GM12878 (cell line): Measurements from ENCODE around the gene MUC5AC. TPM values are rescaled to one million over a fixed set of nuclear protein-coding genes. Genes with fewer than 3 reads are reported as not detected.

Experiments
- ATAC-seq: fragments of 200-7000 bp; cut with Tn5 transposase; 3 replicates; pipeline ENCODE4 v1.9.1; 2020; ENCODE audit warnings: mild to moderate bottlenecking, moderate library complexity
- BruUV-seq: library from RNA; stranded (reverse); fragments of 400-500 nt; replicated peaks from 2 replicates; lab custom pipeline; 2021; lab: Mats Ljungman, UMichigan
- CTCF ChIA-PET: fragments of 300-600 bp; sonication (Branson Sonifier 250); formaldehyde crosslinking; extraction: SDS; loops from one replicate; lab custom pipeline; 2021; ENCODE audit warnings: inconsistent platforms; lab: Yijun Ruan, JAX
- POLR2A ChIA-PET: fragments of 350-600 bp; formaldehyde crosslinking; extraction: SDS; loops from one replicate; lab custom pipeline; 2021; ENCODE audit warnings: inconsistent platforms; lab: Charles Lee
- RAD21 ChIA-PET: fragments of 300-600 bp; sonication (Branson Sonifier 250); formaldehyde crosslinking; loops from one replicate; lab custom pipeline; 2023; ENCODE audit warnings: antibody characterized with exemption; ENCODE audit not compliant: unreplicated experiment; lab: Charles Lee
- SMC1A ChIA-PET: fragments of 300-600 bp; sonication (Branson Sonifier 250); formaldehyde crosslinking; loops from one replicate; lab custom pipeline; 2023; ENCODE audit not compliant: unreplicated experiment, uncharacterized antibody; lab: Charles Lee
- DNase-seq: peaks from one replicate; pipeline ENCODE4 v3.0.0-alpha.2; 2011; ENCODE audit warnings: low read depth, low spot score
- FAIRE-seq: peaks from 3 replicates; lab custom pipeline; 2011; peaks lifted over from hg19 to GRCh38; lab: Jason Lieb, UNC
- H2AFZ ChIP-seq: 2 replicates; pipeline ENCODE4 v1.6.0; 2011; ENCODE audit warnings: low read depth, low read length, control low read depth; ENCODE audit not compliant: control insufficient read depth
- H3K27ac ChIP-seq: 2 replicates; pipeline ENCODE4 v1.5.1; 2011; ENCODE audit warnings: control low read depth; ENCODE audit not compliant: control insufficient read depth, insufficient read depth
- H3K27me3 ChIP-seq, 2 experiments: replicated peaks in 1 of 2; 2 replicates each; pipeline versions ENCODE4 v1.6.0 to v1.6.1; 2011; ENCODE audit warnings: low read length in 1 of 2; ENCODE audit not compliant: control insufficient read depth in 2 of 2, insufficient read depth in 2 of 2
- H3K36me3 ChIP-seq, 2 experiments: 2 replicates each; pipeline ENCODE4 v1.5.1; 2011; ENCODE audit warnings: low read length in 1 of 2; ENCODE audit not compliant: control insufficient read depth in 2 of 2, insufficient read depth in 2 of 2
- H3K4me1 ChIP-seq: 2 replicates; pipeline ENCODE4 v1.6.1; 2011; ENCODE audit warnings: mild to moderate bottlenecking, low read length, moderate library complexity, mixed read lengths; ENCODE audit not compliant: control insufficient read depth, insufficient read depth
- H3K4me2 ChIP-seq: 2 replicates; pipeline ENCODE4 v1.6.0; 2011; ENCODE audit warnings: control low read depth; ENCODE audit not compliant: control insufficient read depth, insufficient read depth
- H3K4me3 ChIP-seq: fragments of 200-600 bp; sonication (generic); 2 replicates; pipeline ENCODE4 v1.5.1; 2016
- H3K79me2 ChIP-seq: 2 replicates; pipeline ENCODE4 v1.6.0; 2011; ENCODE audit warnings: low read length; ENCODE audit not compliant: control insufficient read depth, insufficient read depth
- H3K9ac ChIP-seq: 2 replicates; pipeline ENCODE4 v1.8.0; 2011; ENCODE audit warnings: low read length, control low read depth, mixed read lengths; ENCODE audit not compliant: control insufficient read depth, insufficient read depth
- H3K9me3 ChIP-seq: replicated peaks from 3 replicates; pipeline ENCODE4 v1.5.1; 2011; ENCODE audit warnings: mild to moderate bottlenecking, low read length; ENCODE audit not compliant: control insufficient read depth, insufficient read depth
- H4K20me1 ChIP-seq: 2 replicates; pipeline ENCODE4 v1.6.0; 2011; ENCODE audit not compliant: control insufficient read depth, insufficient read depth
- CBFB ChIP-seq: IDR thresholded peaks from 2 replicates; pipeline ENCODE4 v1.6.1; 2016; ENCODE audit warnings: antibody characterized with exemption, low read depth
- GABPA ChIP-seq: IDR thresholded peaks from 2 replicates; pipeline ENCODE4 v1.6.1; 2014; ENCODE audit warnings: antibody characterized with exemption, low read depth, mild to moderate bottlenecking, inconsistent platforms
- GATAD2B ChIP-seq: fragments of 450-650 bp; conservative IDR thresholded peaks from 2 replicates; pipeline ENCODE4 v1.6.1; 2017; ENCODE audit warnings: low read depth, mild to moderate bottlenecking, moderate library complexity
- HDAC6 ChIP-seq: fragments of 200-600 bp; sonication (generic); IDR thresholded peaks from one replicate; pipeline ENCODE4 v1.8.0; 2017; ENCODE audit warnings: antibody characterized with exemption; ENCODE audit not compliant: unreplicated experiment
- KDM1A ChIP-seq: fragments of 200-600 bp; sonication (generic); IDR thresholded peaks from 2 replicates; pipeline ENCODE4 v1.6.1; 2016; ENCODE audit warnings: borderline replicate concordance
- NFYB ChIP-seq: IDR thresholded peaks from 2 replicates; pipeline ENCODE4 v1.6.1; 2011; ENCODE audit warnings: low read depth, mild to moderate bottlenecking, low read length, improper control_type of control experiment, moderate library complexity; ENCODE audit not compliant: insufficient read depth
- PML ChIP-seq: IDR thresholded peaks from 2 replicates; pipeline ENCODE4 v1.6.1; 2012; ENCODE audit warnings: low read length, inconsistent platforms
- SREBF2 ChIP-seq: IDR thresholded peaks from 2 replicates; pipeline ENCODE4 v1.6.1; 2012; ENCODE audit warnings: mild to moderate bottlenecking, low read length
- YY1 ChIP-seq: IDR thresholded peaks from 2 replicates; pipeline ENCODE4 v1.6.1; 2011; ENCODE audit warnings: low read depth, mild to moderate bottlenecking, low read length
- ZNF207 ChIP-seq: fragments of 450-650 bp; IDR thresholded peaks from 2 replicates; pipeline ENCODE4 v1.6.1; 2014; ENCODE audit warnings: antibody characterized with exemption, mild to moderate bottlenecking, borderline replicate concordance
- ZNF24 ChIP-seq: fragments of 450-650 bp; IDR thresholded peaks from 2 replicates; pipeline ENCODE4 v1.6.1; 2017; ENCODE audit warnings: antibody characterized with exemption, mild to moderate bottlenecking
- WGBS: methylation state at CpG from one replicate; pipeline ENCODE4 v1.1.6; 2016; ENCODE audit warnings: low lambda C conversion rate; ENCODE audit not compliant: insufficient replicate concordance, insufficient coverage; ENCODE audit errors: missing lambda C conversion rate; 5-methylcytosine and 5-hydroxymethylcytosine counted together
- in situ Hi-C: fragments of 300-500 bp; cut with MboI; formaldehyde crosslinking; loops from 9 replicates; pipeline ENCODE4 v1.14.3; 2018; ENCODE audit warnings: mixed read lengths
- intact Hi-C: fragments of 100-400 bp; cut with micrococcal nuclease; formaldehyde crosslinking; loops from one replicate; pipeline ENCODE4 v1.14.2; 2022; ENCODE audit not compliant: unreplicated experiment
- polyA plus RNA-seq, 11 experiments: library from polyadenylated mRNA; depleted of rRNA in 4 of 11; unstranded in 6 of 11; stranded (reverse) in 5 of 11; fragments of >200 nt; fragmentation: Nextera tagmentation in 4 of 11; fragmentation: Illumina TruSeq in 1 of 11; extraction: Ambion mirVana in 4 of 11; extraction: Trizol in 1 of 11; gene quantifications; 1 replicate in 1 of 11; 2 replicates in 10 of 11; pipeline versions ENCODE4 v1.2.1 to v1.2.3, GENCODE V29; 2011 to 2016; ENCODE audit warnings: inconsistent platforms in 2 of 11, missing spikeins in 2 of 11, low read depth in 1 of 11
- total RNA-seq, 4 experiments: library from RNA; depleted of rRNA in 3 of 4; stranded (reverse); fragments of >200 nt in 3 of 4; fragmentation: Illumina TruSeq in 1 of 4; extraction: Trizol in 1 of 4; gene quantifications; 2 replicates each; pipeline versions ENCODE4 v1.2.1 to v1.2.3, GENCODE V29; 2013 to 2021
- TF ChIP-seq, protein P1 (sequence below): IDR thresholded peaks from 2 replicates; pipeline ENCODE4 v1.6.1; 2011; ENCODE audit warnings: low read depth, mild to moderate bottlenecking, low read length, moderate library complexity, borderline replicate concordance; ENCODE audit errors: extremely low read depth
- TF ChIP-seq, protein P2 (sequence below): IDR thresholded peaks from 2 replicates; pipeline ENCODE4 v1.6.1; 2011; ENCODE audit warnings: low read depth, low read length, improper control_type of control experiment, borderline replicate concordance
- TF ChIP-seq, protein P3 (sequence below): IDR thresholded peaks from 2 replicates; pipeline ENCODE4 v1.6.1; 2012; ENCODE audit warnings: low read length, inconsistent platforms

MUC5AC gene
- total and polyA plus RNA-seq, 10 of the 15 experiments (the other 5 are each of a cell fraction or from before 2014, with no cell fraction given) = under 0.01 to 0.01 TPM; not detected in 8

DNA sequence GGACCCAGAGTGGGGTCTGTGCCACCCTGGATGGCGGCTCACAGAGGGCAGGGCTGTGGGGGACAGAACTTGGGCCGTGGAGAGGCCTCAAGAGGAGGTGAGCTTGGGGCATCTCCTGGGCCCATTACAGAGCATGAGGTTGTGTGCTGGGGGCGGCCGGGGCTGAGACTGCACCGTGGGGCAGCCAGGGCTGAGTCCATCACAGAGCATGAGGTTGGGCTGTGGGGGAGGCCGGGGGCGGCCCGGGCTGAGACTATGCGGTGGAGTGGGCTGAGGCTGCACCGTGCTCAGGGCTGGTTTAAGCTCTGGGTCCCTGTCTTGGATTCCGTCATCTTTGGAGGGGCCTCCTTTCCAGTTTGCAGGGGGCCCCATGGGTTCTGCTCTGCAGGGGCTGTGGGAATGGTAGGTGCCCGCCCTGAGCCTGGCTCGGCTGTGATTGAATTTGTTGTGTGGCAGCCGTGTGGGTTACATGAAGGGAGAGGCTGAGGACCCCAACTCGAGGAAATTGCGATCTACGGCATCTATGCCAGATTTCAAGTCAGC lies 38.1 kb upstream of the MUC5AC start:
- WGBS = 29% methylated on average over 13 of the region's 17 CpGs
- no peak for FAIRE-seq
- Histone ChIP-seq H4K20me1 (no peaks in the 10 kb centered on the region), H3K27me3 (no peaks in the 10 kb centered on the region), H3K36me3 (no peaks in the 10 kb centered on the region), H3K4me2 (no peak overlapping the region), H3K9ac (no peak overlapping the region), H2AFZ (no peak overlapping the region), H3K9me3 (no peaks in the 10 kb centered on the region), H3K79me2 (no peaks in the 10 kb centered on the region), H3K27ac (no peak overlapping the region), H3K4me3 (no peak overlapping the region), H3K4me1 (no peaks in the 10 kb centered on the region)
- no peak for DNase-seq
- RAD21 ChIA-PET = no interaction called here
- SMC1A ChIA-PET = no interaction called here
- ATAC-seq = no peak
- no TSS peak for BruUV-seq
- POLR2A ChIA-PET = no interaction called here
- TF ChIP-seq, protein P1, sequence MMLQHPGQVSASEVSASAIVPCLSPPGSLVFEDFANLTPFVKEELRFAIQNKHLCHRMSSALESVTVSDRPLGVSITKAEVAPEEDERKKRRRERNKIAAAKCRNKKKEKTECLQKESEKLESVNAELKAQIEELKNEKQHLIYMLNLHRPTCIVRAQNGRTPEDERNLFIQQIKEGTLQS = no peak
- TF ChIP-seq, protein P2, sequence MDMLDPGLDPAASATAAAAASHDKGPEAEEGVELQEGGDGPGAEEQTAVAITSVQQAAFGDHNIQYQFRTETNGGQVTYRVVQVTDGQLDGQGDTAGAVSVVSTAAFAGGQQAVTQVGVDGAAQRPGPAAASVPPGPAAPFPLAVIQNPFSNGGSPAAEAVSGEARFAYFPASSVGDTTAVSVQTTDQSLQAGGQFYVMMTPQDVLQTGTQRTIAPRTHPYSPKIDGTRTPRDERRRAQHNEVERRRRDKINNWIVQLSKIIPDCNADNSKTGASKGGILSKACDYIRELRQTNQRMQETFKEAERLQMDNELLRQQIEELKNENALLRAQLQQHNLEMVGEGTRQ = no peak
- TF ChIP-seq GATAD2B (no peak), YY1 (no peak), CBFB (no peak), ZNF207 (no peak), SREBF2 (no peak), NFYB (no peak), GABPA (no peak), ZNF24 (no peak), PML (no peak), HDAC6 (no peak), KDM1A (no peak)
- TF ChIP-seq, protein P3, sequence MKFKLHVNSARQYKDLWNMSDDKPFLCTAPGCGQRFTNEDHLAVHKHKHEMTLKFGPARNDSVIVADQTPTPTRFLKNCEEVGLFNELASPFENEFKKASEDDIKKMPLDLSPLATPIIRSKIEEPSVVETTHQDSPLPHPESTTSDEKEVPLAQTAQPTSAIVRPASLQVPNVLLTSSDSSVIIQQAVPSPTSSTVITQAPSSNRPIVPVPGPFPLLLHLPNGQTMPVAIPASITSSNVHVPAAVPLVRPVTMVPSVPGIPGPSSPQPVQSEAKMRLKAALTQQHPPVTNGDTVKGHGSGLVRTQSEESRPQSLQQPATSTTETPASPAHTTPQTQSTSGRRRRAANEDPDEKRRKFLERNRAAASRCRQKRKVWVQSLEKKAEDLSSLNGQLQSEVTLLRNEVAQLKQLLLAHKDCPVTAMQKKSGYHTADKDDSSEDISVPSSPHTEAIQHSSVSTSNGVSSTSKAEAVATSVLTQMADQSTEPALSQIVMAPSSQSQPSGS = no peak
- intact Hi-C loops (loop anchor here (10.0 kb wide), 1 partner anchor 455 kb away; the partner anchor contains the start of gene DUSP8), in situ Hi-C loops (no loop called here)
- CTCF ChIA-PET = no interaction called here
